RWPE1 (cell line): ENCODE data around the gene KLRC3.
A peak's percentile ranks its signal among the peaks of the same experiment; 100 is the strongest.

ENCODE experiments used
- CTCF ChIA-PET: fragments of 350-600 bp; sonication (Branson Sonifier 250); formaldehyde crosslinking; extraction: SDS; loops from one replicate; lab custom pipeline; 2021; lab: Yijun Ruan, JAX
- POLR2A ChIA-PET: fragments of 400-600 bp; formaldehyde crosslinking; extraction: SDS; loops from one replicate; lab custom pipeline; 2020; ENCODE audit warnings: antibody characterized with exemption; ENCODE audit not compliant: low non-redundant PET; lab: Yijun Ruan, JAX
- DNase-seq: peaks from one replicate; pipeline ENCODE4 v3.0.0; 2012; ENCODE audit warnings: low spot score
- H3K27ac ChIP-seq: fragments of 450-650 bp; 2 replicates; pipeline ENCODE4 v1.5.1; 2017
- TF ChIP-seq, protein P1 (sequence below): fragments of 450-650 bp; conservative IDR thresholded peaks from 2 replicates; pipeline ENCODE4 v1.5.1; 2017; ENCODE audit warnings: low read depth, mild to moderate bottlenecking

The KLRC3 gene

DNA sequence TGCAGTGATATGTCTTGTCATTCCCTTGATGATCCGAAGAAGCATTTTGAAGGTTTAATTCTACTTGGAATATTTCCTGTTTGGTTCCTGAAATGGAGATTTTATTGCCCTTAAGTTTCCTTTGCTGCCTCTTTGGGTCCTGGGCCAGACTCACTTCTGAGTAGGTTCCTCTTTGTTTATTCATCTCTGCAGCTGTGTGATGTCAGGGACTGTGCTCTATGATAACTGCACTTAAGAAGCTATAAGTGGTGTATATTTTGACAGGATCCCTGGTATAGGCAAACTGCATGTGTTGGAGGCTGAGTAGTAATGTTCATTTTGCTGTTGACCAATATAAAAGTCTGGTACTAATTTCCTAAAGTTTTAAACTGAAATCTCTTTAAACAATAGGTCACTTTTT lies 11.0 kb downstream of the KLRC3 start, which contains the start of gene KLRC4:
TSS of gene KLRC4 (minus strand) at position 366 of the 400 bp plus-strand sequence. CDS start at position 184, 182 bp downstream.
- no peak within 1 kb of the TSS for H3K27ac ChIP-seq
- TF ChIP-seq, protein P1, sequence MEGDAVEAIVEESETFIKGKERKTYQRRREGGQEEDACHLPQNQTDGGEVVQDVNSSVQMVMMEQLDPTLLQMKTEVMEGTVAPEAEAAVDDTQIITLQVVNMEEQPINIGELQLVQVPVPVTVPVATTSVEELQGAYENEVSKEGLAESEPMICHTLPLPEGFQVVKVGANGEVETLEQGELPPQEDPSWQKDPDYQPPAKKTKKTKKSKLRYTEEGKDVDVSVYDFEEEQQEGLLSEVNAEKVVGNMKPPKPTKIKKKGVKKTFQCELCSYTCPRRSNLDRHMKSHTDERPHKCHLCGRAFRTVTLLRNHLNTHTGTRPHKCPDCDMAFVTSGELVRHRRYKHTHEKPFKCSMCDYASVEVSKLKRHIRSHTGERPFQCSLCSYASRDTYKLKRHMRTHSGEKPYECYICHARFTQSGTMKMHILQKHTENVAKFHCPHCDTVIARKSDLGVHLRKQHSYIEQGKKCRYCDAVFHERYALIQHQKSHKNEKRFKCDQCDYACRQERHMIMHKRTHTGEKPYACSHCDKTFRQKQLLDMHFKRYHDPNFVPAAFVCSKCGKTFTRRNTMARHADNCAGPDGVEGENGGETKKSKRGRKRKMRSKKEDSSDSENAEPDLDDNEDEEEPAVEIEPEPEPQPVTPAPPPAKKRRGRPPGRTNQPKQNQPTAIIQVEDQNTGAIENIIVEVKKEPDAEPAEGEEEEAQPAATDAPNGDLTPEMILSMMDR = no peak
- DNase-seq = no peak
- CTCF ChIA-PET = interaction anchor here (0.6 kb wide), 1 partner anchor 20 kb away, joined by 3 read pairs; no protein-coding TSS in a partner anchor
- POLR2A ChIA-PET = no interaction called here

DNA sequence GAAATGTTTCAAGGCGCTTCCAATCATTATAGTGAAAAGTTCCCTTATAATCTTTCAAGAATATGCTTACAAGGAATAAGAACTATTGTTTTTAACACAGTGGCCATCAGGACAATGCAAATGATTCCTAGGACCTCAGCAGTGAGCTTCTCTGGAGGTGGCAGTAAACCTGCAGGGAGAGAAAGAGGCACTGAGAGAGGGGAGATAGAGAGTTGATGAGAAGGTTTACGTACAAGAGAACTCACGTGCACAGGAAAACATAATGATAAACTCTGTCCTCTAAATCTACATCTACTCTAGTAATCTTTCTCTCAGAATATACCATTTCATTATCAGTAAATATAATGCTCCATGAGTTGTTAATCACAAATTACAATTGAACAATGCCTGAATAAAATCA lies 11.6 kb downstream of the KLRC3 start:
- H3K27ac ChIP-seq = no peak overlapping the region
- POLR2A ChIA-PET = no interaction called here
- CTCF ChIA-PET = interaction anchor here (0.6 kb wide), 1 partner anchor 21 kb away, joined by 3 read pairs; no protein-coding TSS in a partner anchor
- DNase-seq = no peak
- TF ChIP-seq, protein P1 = no peak

DNA sequence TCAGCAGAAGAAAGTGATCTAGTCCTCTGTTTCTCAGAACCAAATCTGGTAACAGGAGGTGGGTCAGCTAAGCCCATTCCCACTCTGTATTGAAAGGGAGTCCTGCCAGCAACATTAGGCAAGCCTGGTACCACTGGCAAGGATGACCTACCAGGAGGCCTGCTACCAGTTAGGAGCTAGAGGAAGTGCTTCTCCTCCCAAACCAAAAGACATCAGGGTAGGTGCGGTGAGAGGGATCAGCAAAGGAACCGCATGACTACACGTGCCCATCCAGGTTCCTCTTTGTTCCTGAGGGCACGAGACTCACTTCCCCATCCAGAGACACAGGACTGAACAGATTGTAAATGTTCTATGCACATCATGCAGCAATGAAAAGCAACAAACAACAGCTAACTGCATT lies 13.7 kb downstream of the KLRC3 start:
- DNase-seq = no peak
- no peak overlapping the region for H3K27ac ChIP-seq
- TF ChIP-seq, protein P1 = no peak
- CTCF ChIA-PET = no interaction called here
- POLR2A ChIA-PET = no interaction called here

GRCh38 chr12:10405294-10405693 lies 15.1 kb downstream of the KLRC3 start:
- peak; percentile 30 for DNase-seq
- TF ChIP-seq, protein P1 = no peak
- no peak overlapping the region for H3K27ac ChIP-seq
- ChIA-PET CTCF (no interaction called here), POLR2A (no interaction called here)

- TF ChIP-seq, protein P1 = no peak
- POLR2A ChIA-PET = no interaction called here
- DNase-seq = no peak
- CTCF ChIA-PET = no interaction called here
- no peak overlapping the region for H3K27ac ChIP-seq
These were observed 15.6 kb downstream of the KLRC3 start for GRCh38 chr12:10404798-10405197.

DNA sequence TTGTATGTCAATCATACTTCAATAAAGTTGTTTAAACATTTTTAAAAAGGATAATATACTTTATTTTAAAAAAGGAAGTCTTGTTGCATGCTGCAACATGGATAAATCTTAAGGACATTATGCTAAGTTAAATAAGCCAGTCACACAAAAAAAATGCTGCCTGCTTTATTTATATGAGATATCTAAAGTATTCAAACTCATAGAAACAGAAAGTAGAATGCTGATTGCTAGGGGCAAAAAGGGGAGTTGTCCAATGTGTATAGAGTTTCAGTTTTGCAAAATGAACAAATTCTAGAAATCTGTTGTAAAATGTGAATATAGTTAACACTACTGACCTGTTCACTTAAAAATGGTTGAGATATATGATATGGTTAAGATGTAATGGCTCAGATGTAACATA lies 19.6 kb downstream of the KLRC3 start:
- H3K27ac ChIP-seq = no peak overlapping the region
- ChIA-PET CTCF (no interaction called here), POLR2A (no interaction called here)
- DNase-seq = no peak
- TF ChIP-seq, protein P1 = no peak

DNA sequence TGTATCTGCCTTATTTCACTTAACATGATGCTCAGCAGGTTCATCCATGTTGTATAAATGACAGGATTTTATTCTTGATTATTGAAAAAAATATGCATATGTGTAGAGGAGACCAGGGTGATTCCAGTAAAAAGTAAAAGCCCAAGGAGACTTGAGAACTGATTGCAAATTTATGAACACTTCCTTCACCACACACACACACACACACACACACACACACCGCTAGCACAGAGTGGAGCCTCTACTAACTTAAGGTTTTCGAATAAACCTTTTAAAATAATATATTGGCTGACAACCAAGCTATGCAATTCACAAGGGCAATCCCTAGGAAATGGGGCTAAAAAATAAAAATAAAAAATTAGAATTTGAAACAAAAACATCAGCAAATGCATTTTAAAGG lies 22.2 kb downstream of the KLRC3 start:
- no peak for DNase-seq
- H3K27ac ChIP-seq = no peak overlapping the region
- TF ChIP-seq, protein P1 = no peak
- ChIA-PET CTCF (no interaction called here), POLR2A (no interaction called here)
